GM21825 (cell line): ENCODE results near the gene SLX4IP.

Experiments
- ATAC-seq: cut with Tn5 transposase; IDR thresholded peaks from one replicate; pipeline ENCODE4 v1.9.1; 2021; ENCODE audit warnings: mild to moderate bottlenecking, moderate library complexity; ENCODE audit not compliant: unreplicated experiment

The SLX4IP gene

DNA sequence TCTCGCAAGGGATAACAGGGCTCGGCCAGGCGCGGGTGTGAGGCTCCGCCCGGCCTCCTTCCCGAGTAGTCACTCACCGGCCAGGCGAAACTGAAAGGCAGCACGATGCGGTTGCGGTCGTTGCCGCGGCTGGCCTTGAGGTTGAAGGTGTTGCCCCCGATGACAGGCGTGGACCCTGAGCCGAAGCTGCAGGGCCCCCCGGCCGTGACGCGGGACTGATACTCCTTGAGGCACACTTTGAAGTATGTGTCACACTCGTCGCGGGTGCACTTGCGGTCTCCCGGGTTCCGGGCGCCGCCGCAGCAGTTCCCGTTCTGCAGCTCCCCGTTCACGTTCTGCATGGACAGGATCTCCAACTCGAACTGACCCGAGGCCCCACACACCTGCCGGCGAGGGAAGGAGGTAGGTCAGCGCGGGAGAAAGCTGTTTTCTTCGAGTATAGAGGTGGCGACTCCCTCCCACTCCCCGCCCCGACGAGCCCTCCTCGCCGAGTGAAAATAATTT is 237.6 kb downstream of the SLX4IP start:
- no peak for ATAC-seq

DNA sequence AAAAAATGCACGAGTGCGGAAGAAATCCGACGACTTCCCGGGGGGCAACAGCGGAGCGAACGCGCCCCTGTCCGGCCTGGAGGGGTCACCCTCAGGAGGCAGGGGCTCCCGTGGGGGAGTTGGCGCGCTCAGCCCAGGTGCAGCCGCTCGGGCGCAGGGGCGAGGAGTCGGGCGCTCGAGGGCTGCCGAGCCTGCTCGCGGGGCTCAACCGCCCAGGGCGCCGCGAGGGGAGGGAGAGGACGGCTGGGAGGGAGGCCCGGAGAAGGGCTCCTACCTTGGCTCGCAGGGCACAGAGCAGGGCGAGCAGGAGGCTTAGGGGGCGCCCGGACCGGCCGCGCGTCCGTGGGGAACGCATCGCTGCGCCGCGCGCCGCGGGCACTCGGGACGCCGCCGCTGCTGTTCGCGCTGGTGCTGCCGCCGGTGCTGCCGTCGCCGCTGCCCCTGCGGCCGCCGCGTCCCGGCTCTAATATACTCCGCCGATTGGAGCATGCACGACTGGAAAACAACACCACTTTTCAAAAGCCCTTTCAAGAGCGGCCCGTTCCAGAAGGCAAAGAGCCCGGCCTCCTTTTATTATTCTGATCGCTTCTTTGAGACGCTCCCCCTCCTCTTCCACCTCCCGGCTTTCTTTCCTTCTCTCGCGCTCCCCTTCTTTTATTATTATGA is 238.2 kb downstream of the SLX4IP start:
- no peak for ATAC-seq

DNA sequence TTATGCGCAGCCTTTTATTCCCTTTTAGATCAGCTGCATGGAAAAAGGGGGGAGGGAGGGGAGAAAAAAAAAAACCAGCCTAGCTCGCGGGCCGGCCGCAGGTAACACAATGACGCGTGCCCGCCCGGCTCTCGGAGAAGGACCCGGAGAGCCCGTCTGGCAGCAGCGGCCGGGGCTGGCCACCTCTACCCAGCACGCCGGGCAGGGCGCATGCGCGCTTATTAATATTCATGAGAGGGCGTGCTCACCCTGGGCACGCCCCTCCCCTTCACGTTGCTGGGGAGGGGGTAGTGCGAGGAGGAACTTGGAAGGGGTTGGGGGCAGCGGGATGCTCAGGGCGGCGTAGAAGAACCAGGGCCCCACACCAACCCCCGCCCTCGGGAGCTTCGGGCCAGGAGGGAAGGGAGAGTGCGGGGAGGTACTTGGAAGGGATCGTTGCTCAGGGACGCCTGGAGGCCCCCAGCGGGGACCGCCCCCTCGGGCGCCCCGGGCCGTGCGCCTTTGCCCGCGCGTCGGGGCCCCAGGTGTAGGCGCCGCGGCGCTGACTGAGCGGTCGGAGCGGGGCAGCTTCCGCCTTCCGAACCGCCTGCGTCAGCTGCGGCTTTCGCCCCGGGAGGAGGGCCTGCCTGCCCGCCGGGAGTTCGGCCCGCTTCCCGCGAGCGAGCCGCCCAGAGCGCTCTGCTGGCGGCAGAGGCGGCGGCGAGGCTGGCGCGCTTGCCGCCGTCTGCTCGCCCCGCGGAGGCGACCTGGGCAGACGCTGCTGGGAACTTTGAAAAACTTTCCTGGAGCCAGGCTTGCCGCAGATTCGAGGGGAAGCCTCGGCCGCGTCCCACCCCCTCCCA is 239.0 kb downstream of the SLX4IP start, which contains the start of gene JAG1:
Gene JAG1, minus strand, starts transcription at position 158 of the 842 bp plus-strand sequence. CDS start 469 bp downstream, outside the sequence.
- ATAC-seq, result peak; percentile 57

DNA sequence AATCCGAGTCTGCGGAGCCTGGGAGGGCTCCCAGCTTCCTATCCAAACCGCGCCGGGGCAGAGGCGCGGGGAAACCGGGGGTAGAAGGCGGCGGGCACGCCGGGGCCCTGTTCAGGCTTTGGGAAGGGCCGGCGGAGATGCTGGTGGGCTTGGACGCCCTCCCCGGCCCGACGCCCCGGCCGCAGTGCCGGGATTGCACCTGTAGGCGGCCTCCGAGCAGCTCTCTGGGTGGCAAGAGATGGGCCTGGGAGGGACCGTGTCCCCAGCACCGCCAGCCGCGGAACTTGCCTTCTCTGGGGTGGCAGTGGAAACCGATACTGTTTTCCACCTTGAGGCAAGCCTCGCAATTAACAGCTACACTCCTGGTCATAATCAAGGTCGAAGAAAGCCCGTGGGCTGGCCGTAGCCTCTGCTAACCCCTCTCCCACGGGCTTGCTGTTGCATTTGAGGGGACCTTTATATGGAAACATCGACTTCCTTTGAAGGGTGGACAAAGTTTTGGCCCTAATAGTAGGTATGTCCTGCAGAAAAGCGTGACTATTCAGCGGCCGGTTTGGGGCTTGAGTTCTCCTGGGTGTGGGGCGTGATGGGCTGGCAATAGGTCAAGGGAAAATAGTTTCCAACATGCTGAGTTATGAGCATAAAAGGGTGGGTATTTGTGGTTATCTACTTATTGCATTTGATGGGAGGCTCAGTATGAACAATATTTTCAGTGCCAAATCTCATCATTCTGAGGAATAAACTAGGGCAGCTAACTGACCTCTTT is 239.8 kb downstream of the SLX4IP start:
- ATAC-seq, result peak; percentile 38

DNA sequence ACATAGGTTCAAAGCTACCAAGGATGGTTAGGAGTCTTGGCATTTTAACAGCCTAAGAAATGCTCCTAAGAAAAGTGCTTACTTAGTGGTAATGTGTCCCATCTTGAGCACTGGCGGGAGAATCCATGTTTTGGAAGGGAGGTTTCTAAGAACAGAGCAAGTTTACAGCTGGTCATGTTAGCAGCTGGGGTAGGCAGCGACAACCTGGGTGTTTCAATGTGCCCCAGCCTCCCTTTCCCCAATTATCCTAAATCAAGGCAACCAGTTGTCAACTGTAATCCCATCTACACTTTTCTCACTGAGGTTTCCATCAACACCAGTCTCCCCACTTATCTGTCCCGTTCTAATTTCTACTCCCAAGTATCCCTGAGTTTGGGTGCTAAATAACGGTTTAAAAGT is 240.3 kb downstream of the SLX4IP start:
- no peak for ATAC-seq

DNA sequence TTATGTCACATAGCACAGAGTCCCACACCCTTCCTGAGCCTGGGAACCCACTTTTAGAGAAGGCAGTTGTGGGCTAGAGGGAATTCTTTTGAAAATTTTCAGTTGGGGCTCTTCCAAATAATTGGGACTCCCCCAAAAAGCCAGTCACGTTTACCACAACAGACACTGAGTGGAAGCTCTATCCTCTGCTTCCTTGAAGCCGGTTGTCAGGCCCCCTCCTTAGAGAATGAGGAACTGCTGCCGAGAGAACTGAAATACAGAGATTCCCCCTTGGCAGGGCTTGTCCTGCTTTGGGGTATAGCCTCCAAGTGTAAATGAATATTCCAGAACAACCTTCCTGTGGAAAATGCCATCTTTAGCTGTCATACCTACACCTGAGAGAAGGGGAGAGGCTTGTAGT is 241.4 kb downstream of the SLX4IP start:
- ATAC-seq, result no peak
